ENCODE results near the gene IMMP2L.

- TF ChIP-seq CTCF (conservative IDR thresholded peaks at IDR 0.05; ENCODE audit: low read depth, low read length) (no peak), RFX5 (IDR thresholded peaks at IDR 0.05; ENCODE audit: low read depth, low read length) (no peak), POLR2A (IDR thresholded peaks at IDR 0.05; ENCODE audit: low read depth, low read length) (no peak)
Observed at GRCh38 chr7:111235709-111236108, 326.6 kb downstream of the IMMP2L start.
